IMR-90 (cell line): ENCODE results near the gene SLC30A1. TPM values are rescaled to one million over a fixed set of nuclear protein-coding genes. Genes with fewer than 3 reads are reported as not detected.

Experiments
- ATAC-seq: fragments of 200-7000 bp; cut with Tn5 transposase; 2 replicates; pipeline ENCODE4 v1.9.1; 2020; ENCODE audit warnings: low read depth, mild to moderate bottlenecking, moderate library complexity
- BruUV-seq: library from RNA; stranded (reverse); fragments of 400-500 nt; replicated peaks from 2 replicates; lab custom pipeline; 2021; lab: Mats Ljungman, UMichigan
- CTCF ChIA-PET: fragments of 300-600 bp; formaldehyde crosslinking; extraction: SDS; loops from one replicate; lab custom pipeline; 2021; ENCODE audit warnings: antibody characterized with exemption; lab: Yijun Ruan, JAX
- POLR2A ChIA-PET: fragments of 300-600 bp; sonication (Branson Sonifier 250); formaldehyde crosslinking; loops from one replicate; lab custom pipeline; 2022; ENCODE audit warnings: antibody characterized with exemption; ENCODE audit not compliant: unreplicated experiment; lab: Charles Lee
- DNase-seq: peaks from one replicate; pipeline ENCODE4 v3.0.0; 2013
- H2AFZ ChIP-seq: replicated peaks from 2 replicates; pipeline ENCODE3; 2013; ENCODE audit warnings: low read length, mild to moderate bottlenecking; ENCODE audit not compliant: poor library complexity
- H2AK5ac ChIP-seq: 2 replicates; pipeline ENCODE4 v1.6.1; 2013; ENCODE audit warnings: low read depth, low read length, inconsistent platforms
- H2AK9ac ChIP-seq: replicated peaks from 2 replicates; pipeline ENCODE3; 2013; ENCODE audit warnings: mild to moderate bottlenecking, low read depth, low read length, moderate library complexity; ENCODE audit not compliant: poor library complexity
- H2BK120ac ChIP-seq: 2 replicates; pipeline ENCODE4 v1.6.1; 2013; ENCODE audit warnings: low read depth, low read length, inconsistent platforms
- H2BK15ac ChIP-seq: 3 replicates; pipeline ENCODE4 v1.6.1; 2013; ENCODE audit warnings: low read depth, low read length, inconsistent platforms
- H2BK20ac ChIP-seq: 2 replicates; pipeline ENCODE4 v1.6.1; 2013; ENCODE audit warnings: low read depth, mild to moderate bottlenecking, inconsistent platforms, low read length, moderate library complexity
- H2BK5ac ChIP-seq: 2 replicates; pipeline ENCODE4 v1.6.1; 2013; ENCODE audit warnings: mild to moderate bottlenecking, low read depth, low read length, inconsistent platforms; ENCODE audit not compliant: poor library complexity, severe bottlenecking
- H3K14ac ChIP-seq: replicated peaks from 2 replicates; pipeline ENCODE4 v1.6.1; 2013; ENCODE audit warnings: low read depth, low read length, inconsistent platforms
- H3K18ac ChIP-seq: 2 replicates; pipeline ENCODE4 v1.6.1; 2013; ENCODE audit warnings: low read depth, low read length, control low read depth
- H3K23ac ChIP-seq: 2 replicates; pipeline ENCODE4 v1.6.1; 2013; ENCODE audit warnings: low read depth, low read length, inconsistent platforms
- H3K27ac ChIP-seq: 2 replicates; pipeline ENCODE4 v1.5.1; 2013; ENCODE audit warnings: mild to moderate bottlenecking, control low read depth, low read length; ENCODE audit not compliant: insufficient read depth
- H3K27me3 ChIP-seq: 2 replicates; pipeline ENCODE4 v1.6.1; 2013; ENCODE audit warnings: low read length; ENCODE audit not compliant: control insufficient read depth, insufficient read depth
- H3K36me3 ChIP-seq: 2 replicates; pipeline ENCODE4 v1.6.1; 2013; ENCODE audit warnings: low read length, mixed read lengths; ENCODE audit not compliant: control insufficient read depth, insufficient read depth
- H3K4ac ChIP-seq: 2 replicates; pipeline ENCODE4 v1.6.1; 2013; ENCODE audit warnings: low read depth, low read length, inconsistent platforms
- H3K4me1 ChIP-seq: 2 replicates; pipeline ENCODE4 v1.6.1; 2013; ENCODE audit warnings: low read length, mixed read lengths; ENCODE audit not compliant: control insufficient read depth, insufficient read depth
- H3K4me2 ChIP-seq: 2 replicates; pipeline ENCODE4 v1.6.1; 2013; ENCODE audit warnings: low read depth, mild to moderate bottlenecking, control low read depth, low read length, moderate library complexity
- H3K4me3 ChIP-seq: 2 replicates; pipeline ENCODE4 v1.5.1; 2013; ENCODE audit warnings: low read depth, mild to moderate bottlenecking, control low read depth, low read length, moderate library complexity; ENCODE audit not compliant: insufficient read depth
- H3K56ac ChIP-seq: 2 replicates; pipeline ENCODE4 v1.6.1; 2013; ENCODE audit warnings: low read length, inconsistent platforms; ENCODE audit not compliant: insufficient read depth; ENCODE audit errors: extremely low read depth
- H3K79me1 ChIP-seq, 2 experiments: 2 replicates each; pipeline ENCODE4 v1.6.1; 2013; ENCODE audit warnings: low read length in 2 of 2, inconsistent platforms in 1 of 2, low read depth in 1 of 2
- H3K9ac ChIP-seq: 2 replicates; pipeline ENCODE4 v1.6.1; 2013; ENCODE audit warnings: low read depth, low read length, control low read depth
- H3K9me1 ChIP-seq: 2 replicates; pipeline ENCODE4 v1.6.1; 2013; ENCODE audit warnings: low read length, inconsistent platforms; ENCODE audit not compliant: insufficient read depth
- H3K9me3 ChIP-seq: 2 replicates; pipeline ENCODE4 v1.6.1; 2013; ENCODE audit warnings: low read length; ENCODE audit not compliant: control insufficient read depth, insufficient read depth
- H4K20me1 ChIP-seq: 2 replicates; pipeline ENCODE4 v1.6.1; 2013; ENCODE audit warnings: low read length, inconsistent platforms; ENCODE audit not compliant: insufficient read depth
- H4K5ac ChIP-seq: 2 replicates; pipeline ENCODE4 v1.6.1; 2013; ENCODE audit warnings: mild to moderate bottlenecking, low read depth, low read length, control low read depth
- H4K8ac ChIP-seq, 2 experiments: 2 replicates each; pipeline ENCODE4 v1.6.1; 2013; ENCODE audit warnings: low read depth in 2 of 2, low read length in 2 of 2, control low read depth in 1 of 2, inconsistent platforms in 1 of 2
- H4K91ac ChIP-seq: 2 replicates; pipeline ENCODE4 v1.6.1; 2013; ENCODE audit warnings: low read depth, low read length, inconsistent platforms; ENCODE audit not compliant: insufficient read depth
- CEBPB ChIP-seq: IDR thresholded peaks from 2 replicates; pipeline ENCODE4 v1.6.1; 2012; ENCODE audit warnings: low read depth, low read length, improper control_type of control experiment
- FOS ChIP-seq: fragments of 150-350 bp; IDR thresholded peaks from 2 replicates; pipeline ENCODE4 v1.6.1; 2016; ENCODE audit warnings: low read depth, low read length
- MAFK ChIP-seq: IDR thresholded peaks from 2 replicates; pipeline ENCODE4 v1.6.1; 2012; ENCODE audit warnings: low read depth, low read length, improper control_type of control experiment
- NFE2L2 ChIP-seq: fragments of 150-350 bp; IDR thresholded peaks from 2 replicates; pipeline ENCODE4 v1.6.1; 2016; ENCODE audit warnings: low read depth, mild to moderate bottlenecking, low read length
- RAD21 ChIP-seq: IDR thresholded peaks from 2 replicates; pipeline ENCODE4 v1.6.1; 2012; ENCODE audit warnings: low read length, improper control_type of control experiment
- RCOR1 ChIP-seq: IDR thresholded peaks from 2 replicates; pipeline ENCODE4 v1.6.1; 2012; ENCODE audit warnings: mild to moderate bottlenecking, low read length, improper control_type of control experiment; ENCODE audit not compliant: insufficient replicate concordance
- RFX5 ChIP-seq: IDR thresholded peaks from 2 replicates; pipeline ENCODE4 v1.8.0; 2012; ENCODE audit warnings: low read depth, mild to moderate bottlenecking, low read length, moderate library complexity
- USF2 ChIP-seq: fragments of 150-350 bp; IDR thresholded peaks from 2 replicates; pipeline ENCODE4 v1.6.1; 2017; ENCODE audit warnings: mild to moderate bottlenecking, antibody characterized with exemption, low read length, low read depth
- WGBS, 2 experiments: methylation state at CpG; one replicate each; pipeline versions ENCODE4 v1.1.5 to v1.1.7; 2013; ENCODE audit warnings: missing lambda C conversion rate in 2 of 2; ENCODE audit not compliant: insufficient read length in 1 of 2; ENCODE audit errors: extremely low coverage in 2 of 2; 5-methylcytosine and 5-hydroxymethylcytosine counted together
- dilution Hi-C: fragments of 300-500 bp; cut with HindIII; formaldehyde crosslinking; loops from one replicate; pipeline ENCODE4 v1.14.3; 2018; ENCODE audit warnings: low sequenced_read_pairs; ENCODE audit not compliant: unreplicated experiment
- in situ Hi-C: fragments of 300-500 bp; cut with MboI; formaldehyde crosslinking; loops from 3 replicates; pipeline ENCODE4 v1.14.3; 2019; ENCODE audit warnings: low sequenced_read_pairs, inconsistent platforms, mixed read lengths
- intact Hi-C: fragments of 100-400 bp; cut with micrococcal nuclease; formaldehyde crosslinking; loops from 2 replicates; pipeline ENCODE4 v1.10.0; 2022
- polyA plus RNA-seq, 3 experiments: library from polyadenylated mRNA; depleted of rRNA; stranded (reverse); fragments of >200 nt; gene quantifications; 2 replicates each; pipeline ENCODE4 v1.2.3, GENCODE V29; 2012; ENCODE audit warnings: low replicate concordance in 1 of 3
- total RNA-seq: library from RNA; depleted of rRNA; stranded (reverse); fragments of >200 nt; gene quantifications from 2 replicates; pipeline ENCODE4 v1.2.3, GENCODE V29; 2012

The SLC30A1 gene
- total and polyA plus RNA-seq, 2 of the 4 experiments (the other 2 are of a cell fraction): 5.4 to 8.4 TPM

- H3K4me3 ChIP-seq: no peak overlapping the region
- POLR2A ChIA-PET: interaction anchor here (0.6 kb wide), 1 partner anchor 17 kb away, joined by 7 read pairs; no protein-coding TSS in a partner anchor
- H3K9me3 ChIP-seq: no peaks in the 10 kb centered on the region
These were observed 1.3 kb upstream of the SLC30A1 start for GRCh38 chr1:211580303-211580687.

More at GRCh38 chr1:211580303-211580687, 1.3 kb upstream of the SLC30A1 start:
- Histone ChIP-seq H3K14ac (no peak overlapping the region), H4K20me1 (peaks cover 6% of the 10 kb centered on the region), H3K56ac (no peak overlapping the region), H3K27me3 (no peaks in the 10 kb centered on the region), H2BK15ac (no peak overlapping the region; the same call in 2 of the 3 replicates), H3K9ac (no peak overlapping the region), H3K36me3 (peaks cover 5% of the 10 kb centered on the region), H2AK5ac (0 out of 2 replicates have a peak overlapping the region, but pooled peaks have one; percentile 36), H4K91ac (peak overlapping the region; percentile 3; the same call in 1 of the 2 replicates), H3K23ac (no peak overlapping the region), H3K9me1 (peaks cover 4% of the 10 kb centered on the region; the same call in 1 of the 2 replicates), H4K5ac (no peak overlapping the region), H2BK5ac (no peak overlapping the region), H3K27ac (no peak overlapping the region), H3K18ac (no peak overlapping the region; the same call in 1 of the 2 replicates), H2BK20ac (no peak overlapping the region), H2AK9ac (no peak overlapping the region), H3K4me2 (peak overlapping the region; percentile 27; the same call in 1 of the 2 replicates), H3K79me1 (peaks cover 4 to 22% of the 10 kb centered on the region in 2 experiments; a peak in 3 of 4 replicates), H2AFZ (no peak overlapping the region), H2BK120ac (no peak overlapping the region), H3K4ac (no peak overlapping the region), H3K4me1 (peaks cover 12% of the 10 kb centered on the region), H4K8ac (no peak overlapping the region)
- CTCF ChIA-PET: interaction anchor here (1.4 kb wide), 1 partner anchor 68 kb away, joined by 4 read pairs; no protein-coding TSS in a partner anchor
- TF ChIP-seq MAFK: no peak
- no peak for TF ChIP-seq FOS
- TF ChIP-seq USF2: no peak
- no peak for TF ChIP-seq RCOR1
- TF ChIP-seq CEBPB: no peak
- no peak for TF ChIP-seq RFX5
- TF ChIP-seq RAD21: no peak
- TF ChIP-seq NFE2L2: no peak
- no peak for ATAC-seq
- WGBS, 2 experiments: no CpG with 5 or more reads among the region's 1 CpG
- no TSS peak for BruUV-seq
- DNase-seq: no peak
- in situ Hi-C loops: no loop called here
- dilution Hi-C loops: no loop called here
- intact Hi-C loops: no loop called here
